Measurements from ENCODE around the gene ZNF787. TPM values are rescaled to one million over a fixed set of nuclear protein-coding genes. Genes with fewer than 3 reads are reported as not detected.

ZNF787 gene
- polyA plus RNA-seq, 1 of the 3 experiments (the other 2 are of a cell fraction): 16.0 TPM

- H4K20me1 ChIP-seq (ENCODE audit: insufficient read depth): peaks cover 8% of the 10 kb centered on the region; the same call in 1 of the 2 replicates
- DNase-seq: no peak
- peaks cover 43% of the 10 kb centered on the region for H3K79me2 ChIP-seq (ENCODE audit: insufficient read depth)
- peaks cover 0 to 13% of the 10 kb centered on the region in 2 experiments; a peak in 1 of 4 replicates for H3K4me1 ChIP-seq (ENCODE audit: control insufficient read depth in 1 of 2, insufficient read depth in 2 of 2, low read depth in 1 of 2, low read length in 1 of 2)
- H3K4me2 ChIP-seq: no peak overlapping the region
- no peak overlapping the region for H2AFZ ChIP-seq (ENCODE audit: low read depth)
- POLR2A ChIA-PET: no interaction called here
- H3K9me3 ChIP-seq: no peaks in the 10 kb centered on the region
- 95% methylated on average over 27 of the region's 31 CpGs for WGBS (ENCODE audit: low lambda C conversion rate)
- no peak for TF ChIP-seq MAX (IDR thresholded peaks at IDR 0.05; ENCODE audit: low read depth)
- TF ChIP-seq JUND (IDR thresholded peaks at IDR 0.05): no peak
- no peak for TF ChIP-seq RXRA (IDR thresholded peaks at IDR 0.05; ENCODE audit: borderline replicate concordance, low read depth)
- TF ChIP-seq IRF3 (IDR thresholded peaks at IDR 0.05; ENCODE audit: low read depth, low read length): no peak
- no peak for TF ChIP-seq ELF1 (IDR thresholded peaks at IDR 0.05)
- TF ChIP-seq GATA2 (CRISPR knock-in tag; IDR thresholded peaks at IDR 0.05): no peak
- TF ChIP-seq MXI1 (IDR thresholded peaks at IDR 0.05; ENCODE audit: low read depth, low read length): no peak
- TF ChIP-seq USF2 (IDR thresholded peaks at IDR 0.05; ENCODE audit: borderline replicate concordance, low read depth, low read length): no peak
- no peak for TF ChIP-seq FOXJ3 (CRISPR knock-in tag; IDR thresholded peaks at IDR 0.05)
- TF ChIP-seq GABPA (IDR thresholded peaks at IDR 0.05; ENCODE audit: low read depth): no peak
- TF ChIP-seq RAD21 (IDR thresholded peaks at IDR 0.05; ENCODE audit: low read length): no peak
- TF ChIP-seq EZH2phosphoT487 (IDR thresholded peaks at IDR 0.05; ENCODE audit: borderline replicate concordance, low read depth): no peak
- no peak for TF ChIP-seq FOSL2 (IDR thresholded peaks at IDR 0.05; ENCODE audit: borderline replicate concordance, low read depth)
- no peak for TF ChIP-seq CTCF (IDR thresholded peaks at IDR 0.05)
- no peak for TF ChIP-seq NRF1 (IDR thresholded peaks at IDR 0.05; ENCODE audit: low read depth, low read length)
- no peak for TF ChIP-seq USF1 (IDR thresholded peaks at IDR 0.05; ENCODE audit: borderline replicate concordance, low read depth)
- no peak for TF ChIP-seq REST (IDR thresholded peaks at IDR 0.05; ENCODE audit: low read depth, low read length)
- TF ChIP-seq SMC3 (IDR thresholded peaks at IDR 0.05; ENCODE audit: low read depth, low read length): no peak
- no peak for TF ChIP-seq PBX3 (IDR thresholded peaks at IDR 0.05)
- no peak for TF ChIP-seq TCF12 (IDR thresholded peaks at IDR 0.05)
- H3K9ac ChIP-seq: no peak overlapping the region
- H3F3A ChIP-seq (replicated peaks; ENCODE audit: insufficient read depth): no peaks in the 10 kb centered on the region
- CTCF ChIA-PET: no interaction called here
- H3K27ac ChIP-seq (ENCODE audit: low read depth in 2 of 2, low read length in 1 of 2): no peak overlapping the region
- no peaks in the 10 kb centered on the region for H3K27me3 ChIP-seq (ENCODE audit: insufficient read depth)
- no peaks in the 10 kb centered on the region for H3K9me2 ChIP-seq
- H3K4me3 ChIP-seq (ENCODE audit: low read depth in 2 of 2, low read length in 1 of 2): no peak overlapping the region
- peaks cover 3 to 23% of the 10 kb centered on the region in 2 experiments for H3K36me3 ChIP-seq (replicated peaks in 1 of 2; ENCODE audit: control insufficient read depth in 1 of 2, insufficient read depth in 2 of 2, low read length in 1 of 2)
These were observed 25.8 kb upstream of the ZNF787 start for GRCh38 chr19:56146904-56147303.

All from SK-N-SH (cell line).